ENCODE data around the gene CPLX3.
A peak's percentile ranks its signal among the peaks of the same experiment; 100 is the strongest.

Gene CPLX3

GRCh38 chr15:74850393-74850792 lies 24.0 kb downstream of the CPLX3 start:
- no peak for DNase-seq

- DNase-seq: no peak
Measured at GRCh38 chr15:74851960-74852359, 25.5 kb downstream of the CPLX3 start.

GRCh38 chr15:74854453-74855022 lies 28.1 kb downstream of the CPLX3 start:
- DNase-seq: no peak

GRCh38 chr15:74855857-74856256 lies 29.4 kb downstream of the CPLX3 start:
- DNase-seq: no peak

GRCh38 chr15:74856537-74856936 lies 30.1 kb downstream of the CPLX3 start:
- no peak for DNase-seq

GRCh38 chr15:74857082-74857655 lies 30.7 kb downstream of the CPLX3 start:
- peak; percentile 94 for DNase-seq

GRCh38 chr15:74857671-74858368 lies 31.4 kb downstream of the CPLX3 start:
- peak; percentile 76 for DNase-seq

GRCh38 chr15:74858369-74858740 lies 31.9 kb downstream of the CPLX3 start:
- DNase-seq: peak; percentile 41

- DNase-seq: peak; percentile 23
Measured at GRCh38 chr15:74863239-74864056, 37.0 kb downstream of the CPLX3 start.

GRCh38 chr15:74864296-74864695 lies 37.9 kb downstream of the CPLX3 start:
- no peak for DNase-seq

- no peak for DNase-seq
Measured at GRCh38 chr15:74865316-74865715, 38.9 kb downstream of the CPLX3 start.

GRCh38 chr15:74866090-74866489 lies 39.7 kb downstream of the CPLX3 start:
- DNase-seq: peak; percentile 43

- DNase-seq: no peak
Measured at GRCh38 chr15:74867466-74868038, 41.1 kb downstream of the CPLX3 start.

GRCh38 chr15:74868059-74868458 lies 41.6 kb downstream of the CPLX3 start:
- no peak for DNase-seq

- no peak for DNase-seq
Measured at GRCh38 chr15:74869372-74869725, 42.9 kb downstream of the CPLX3 start.

GRCh38 chr15:74869726-74870407 lies 43.4 kb downstream of the CPLX3 start:
- DNase-seq: no peak

GRCh38 chr15:74870436-74871215 lies 44.2 kb downstream of the CPLX3 start:
- no peak for DNase-seq

- DNase-seq: no peak
Measured at GRCh38 chr15:74872702-74873035, 46.2 kb downstream of the CPLX3 start.

- DNase-seq: peak; percentile 93
Measured at GRCh38 chr15:74873036-74873755, 46.8 kb downstream of the CPLX3 start, which contains the start of gene SCAMP2. SCAMP2 (minus strand) TSS chr15:74873365; CDS start chr15:74873255, 110 bp downstream.

- DNase-seq: peak; percentile 67
Measured at GRCh38 chr15:74873756-74874424, 47.5 kb downstream of the CPLX3 start.

- DNase-seq: no peak
Measured at GRCh38 chr15:74878273-74878672, 51.8 kb downstream of the CPLX3 start.

Measured in DMS53 (cell line).